NCI-H69 (cell line): ENCODE results near the gene ACAN.

Experiments used
- DNase-seq: peaks from one replicate; lab custom pipeline; 2025; lab: John Stamatoyannopoulos, UW

ACAN gene

DNA sequence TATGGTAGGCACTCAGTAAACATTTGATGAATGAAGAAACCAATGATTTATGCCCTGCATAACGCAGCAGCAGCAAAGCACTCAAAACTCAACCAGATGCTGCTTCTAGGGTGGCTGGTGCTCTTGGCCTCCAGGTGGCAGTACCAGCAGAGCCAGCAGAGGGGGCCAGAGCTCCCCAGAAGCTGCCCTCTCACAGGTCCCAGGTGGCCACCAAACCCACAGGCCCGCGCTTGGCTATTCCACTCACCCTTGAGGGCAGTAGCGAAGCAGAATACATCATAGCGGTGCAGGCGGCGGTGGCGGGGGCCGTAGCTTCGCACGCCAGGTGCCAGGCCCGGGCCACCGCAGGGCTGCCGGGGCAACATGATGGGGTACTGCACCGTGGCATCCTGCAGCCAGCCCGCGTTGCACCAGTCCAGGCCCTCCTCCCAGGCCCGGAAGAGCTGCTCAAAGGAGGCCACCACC, 75.5 kb downstream of the ACAN start:
- peak; percentile 48 for DNase-seq

DNA sequence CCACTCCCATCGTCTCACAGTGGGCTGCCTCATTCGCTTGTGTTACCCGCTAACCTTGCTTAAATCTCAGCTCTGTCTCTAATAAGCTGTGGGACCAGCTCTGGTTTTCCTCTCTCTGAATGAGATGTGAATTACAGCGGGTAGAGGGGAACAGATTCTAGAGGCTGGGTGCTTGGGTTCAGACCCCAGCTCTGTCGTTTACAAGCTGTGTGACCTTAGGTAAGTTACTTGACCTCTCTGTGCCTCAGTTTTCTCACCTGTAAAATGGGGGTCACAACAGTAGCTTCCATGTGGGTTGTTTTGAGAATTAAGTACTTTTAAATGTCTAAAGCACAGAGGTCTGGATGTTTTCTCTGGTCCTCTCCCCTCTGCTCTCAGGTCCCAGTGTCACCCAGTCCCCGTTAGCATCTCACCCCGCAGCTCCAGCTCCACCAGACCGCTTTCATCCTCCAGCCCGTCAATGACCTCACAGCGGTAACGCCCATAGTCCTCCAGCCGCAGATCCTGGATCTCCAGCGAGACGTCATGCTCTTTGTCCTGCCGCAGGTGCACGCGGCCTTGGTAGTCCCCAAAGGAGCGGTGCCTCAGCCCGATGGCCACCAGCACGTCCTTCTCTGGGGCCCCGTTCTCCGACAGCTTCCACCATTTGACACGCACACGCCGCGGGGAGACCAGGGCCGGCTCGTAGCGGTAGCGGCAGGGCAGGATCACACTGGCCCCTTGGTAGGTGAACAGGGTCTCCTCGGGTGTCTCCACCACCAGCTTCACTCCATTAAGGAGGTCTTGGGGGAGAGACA, 77.9 kb downstream of the ACAN start:
- no peak for DNase-seq

DNA sequence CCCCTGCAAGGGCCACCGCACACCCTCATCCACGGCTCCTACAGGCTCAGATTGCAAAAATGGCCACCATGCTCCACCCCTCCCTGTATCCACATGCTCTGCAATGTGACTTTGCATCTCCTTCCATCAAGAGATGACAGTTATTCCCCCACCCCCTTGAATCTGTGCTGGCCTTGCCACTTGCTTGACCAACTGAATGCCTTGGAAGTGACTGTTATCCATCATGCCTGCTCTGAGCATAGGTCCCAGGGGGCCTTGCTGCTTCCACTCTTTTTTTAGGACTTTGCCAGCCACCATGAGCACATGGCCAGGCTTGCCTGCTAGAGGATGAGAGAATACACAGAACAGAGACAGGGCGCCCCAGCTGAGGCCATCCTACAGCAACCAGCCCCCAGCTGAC, 78.5 kb downstream of the ACAN start:
- DNase-seq = no peak

DNA sequence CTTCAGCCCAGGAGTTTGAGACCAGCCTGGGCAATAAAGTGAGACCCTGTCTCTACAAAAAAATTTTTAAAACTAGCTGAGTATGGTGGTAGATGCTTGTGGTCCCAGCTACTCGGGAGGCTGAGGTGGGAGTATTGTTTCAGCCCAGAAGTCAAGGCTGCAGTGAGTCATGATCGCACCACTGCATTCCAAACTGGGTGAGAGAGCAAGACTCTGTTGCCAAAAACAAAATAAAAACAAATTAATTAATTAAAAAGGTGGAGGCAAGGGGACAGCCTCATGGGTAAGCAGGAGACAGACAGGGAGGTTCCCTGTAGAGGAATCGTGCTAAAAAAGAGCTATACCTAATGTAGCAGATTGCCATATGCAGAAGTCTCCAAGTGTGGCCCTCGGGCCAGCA, 79.5 kb downstream of the ACAN start:
- DNase-seq = no peak

DNA sequence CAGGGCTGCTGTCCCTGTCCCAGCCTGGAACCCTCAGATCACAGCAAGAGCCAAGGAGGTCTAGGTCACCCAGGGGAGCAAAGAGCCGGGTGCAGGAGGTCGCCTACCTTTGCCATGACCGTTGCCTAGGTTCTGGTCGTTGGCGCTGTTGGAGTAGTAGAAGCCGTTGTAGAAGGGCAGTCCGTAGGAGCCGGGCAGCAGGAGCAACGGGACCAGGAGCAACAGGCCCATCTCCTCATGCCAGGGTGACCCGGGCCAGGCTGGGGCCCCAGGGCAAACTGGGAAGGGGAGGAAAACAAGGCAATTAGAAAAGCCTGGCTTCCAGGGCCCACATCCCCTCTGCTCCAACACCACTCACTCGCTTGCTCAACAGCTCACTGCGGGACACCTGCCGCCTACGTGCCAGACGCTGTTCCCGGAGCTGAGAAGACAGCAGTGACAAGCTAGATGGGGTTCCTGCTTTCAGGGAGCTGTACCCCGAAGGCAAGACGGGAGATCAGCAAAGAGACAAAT, 83.9 kb downstream of the ACAN start:
- no peak for DNase-seq

DNA sequence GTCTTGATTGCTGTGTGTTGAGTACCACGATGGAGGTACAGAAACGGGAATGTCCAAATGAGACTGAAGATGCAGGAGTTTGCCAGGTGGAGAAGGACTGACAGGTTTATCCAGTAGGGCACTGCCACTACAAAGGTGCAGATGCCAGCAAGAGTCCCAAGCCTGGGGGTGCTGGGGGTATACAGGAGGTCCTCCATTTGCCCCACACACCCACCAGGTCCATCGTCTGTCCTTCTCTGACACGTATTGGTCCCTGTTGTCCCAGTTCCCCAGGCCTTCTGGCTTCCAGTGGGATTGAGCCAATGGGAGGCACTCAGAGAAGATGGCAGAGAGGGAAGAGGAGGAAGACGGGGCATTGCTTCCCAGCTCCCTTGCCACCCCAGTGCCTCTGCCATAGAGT, 85.5 kb downstream of the ACAN start:
- DNase-seq = no peak

DNA sequence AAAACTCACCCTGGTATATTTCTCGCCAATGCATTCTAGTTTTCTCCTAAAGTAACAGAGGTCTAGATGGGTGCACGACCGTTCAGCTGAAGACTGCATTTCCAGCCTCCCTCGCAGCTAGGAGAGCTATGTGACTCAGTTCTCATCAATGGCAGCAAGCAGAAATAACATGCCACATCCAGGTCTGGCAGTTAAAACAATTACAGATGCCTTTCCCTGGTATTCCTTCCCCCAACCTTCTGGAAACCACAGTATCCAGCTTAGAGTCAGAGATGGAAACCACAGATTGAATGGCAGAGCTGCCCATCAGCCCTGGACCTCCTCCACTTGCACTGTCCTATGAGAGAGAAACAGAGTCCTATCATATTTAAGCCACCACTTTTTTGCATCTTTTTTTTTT, 87.3 kb downstream of the ACAN start:
- DNase-seq = no peak

DNA sequence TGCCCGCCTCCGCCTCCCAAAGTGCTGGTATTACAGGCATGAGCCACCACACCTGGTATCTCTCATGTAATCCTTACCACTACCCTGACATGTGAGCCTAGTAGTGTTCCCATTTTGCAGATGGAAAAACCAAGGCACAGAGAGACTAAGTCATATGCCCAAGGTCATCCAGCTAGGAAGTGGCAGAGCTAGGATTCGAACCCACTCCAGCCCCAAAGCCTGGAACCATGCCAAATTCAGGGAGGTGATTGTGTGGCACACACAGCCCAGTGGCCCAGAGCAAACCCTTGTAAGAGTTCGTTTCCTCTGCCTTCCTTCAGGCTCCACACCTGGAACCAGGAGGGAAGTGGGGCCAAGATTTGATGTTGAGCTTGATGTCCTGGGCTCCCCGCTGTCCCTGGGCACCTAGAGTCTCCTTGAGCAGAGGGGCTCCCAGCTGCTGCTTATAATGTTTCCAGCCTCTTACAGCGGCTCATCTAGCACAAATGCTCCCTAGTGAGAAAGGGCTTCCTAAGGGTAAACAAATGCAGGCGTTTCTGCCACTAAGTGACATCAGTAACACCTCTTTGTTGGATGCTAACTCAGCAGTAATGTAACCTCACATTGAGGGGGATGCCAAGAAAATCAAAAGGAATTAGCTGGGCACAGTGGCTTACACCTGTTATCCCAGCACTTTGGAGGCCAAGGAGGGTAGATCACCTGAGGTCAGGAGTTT, 88.5 kb downstream of the ACAN start:
- no peak for DNase-seq

DNA sequence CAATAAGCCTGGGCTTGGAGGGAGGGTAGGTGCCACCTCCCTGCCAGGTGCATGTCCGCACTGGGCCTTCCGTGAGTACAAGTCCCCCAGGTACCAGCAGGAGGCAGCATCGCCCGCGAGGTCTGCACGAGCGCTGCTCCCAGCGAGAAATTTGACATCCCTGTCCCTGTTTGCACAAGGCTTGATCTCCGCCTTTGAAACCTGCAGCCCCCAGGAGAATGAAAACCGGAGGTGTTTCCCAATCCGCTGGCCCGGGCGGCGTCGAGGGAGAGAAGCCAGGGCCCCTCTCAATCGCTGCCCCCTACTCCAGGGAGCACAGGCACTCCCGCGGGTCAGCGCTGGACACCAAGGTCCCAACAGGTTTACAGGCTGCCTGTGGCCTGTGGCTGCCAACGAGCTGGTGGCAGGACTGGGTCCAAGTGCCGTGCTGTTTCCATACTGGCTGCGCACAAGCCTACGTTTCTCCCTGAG, 91.1 kb downstream of the ACAN start:
- DNase-seq = peak; percentile 40

DNA sequence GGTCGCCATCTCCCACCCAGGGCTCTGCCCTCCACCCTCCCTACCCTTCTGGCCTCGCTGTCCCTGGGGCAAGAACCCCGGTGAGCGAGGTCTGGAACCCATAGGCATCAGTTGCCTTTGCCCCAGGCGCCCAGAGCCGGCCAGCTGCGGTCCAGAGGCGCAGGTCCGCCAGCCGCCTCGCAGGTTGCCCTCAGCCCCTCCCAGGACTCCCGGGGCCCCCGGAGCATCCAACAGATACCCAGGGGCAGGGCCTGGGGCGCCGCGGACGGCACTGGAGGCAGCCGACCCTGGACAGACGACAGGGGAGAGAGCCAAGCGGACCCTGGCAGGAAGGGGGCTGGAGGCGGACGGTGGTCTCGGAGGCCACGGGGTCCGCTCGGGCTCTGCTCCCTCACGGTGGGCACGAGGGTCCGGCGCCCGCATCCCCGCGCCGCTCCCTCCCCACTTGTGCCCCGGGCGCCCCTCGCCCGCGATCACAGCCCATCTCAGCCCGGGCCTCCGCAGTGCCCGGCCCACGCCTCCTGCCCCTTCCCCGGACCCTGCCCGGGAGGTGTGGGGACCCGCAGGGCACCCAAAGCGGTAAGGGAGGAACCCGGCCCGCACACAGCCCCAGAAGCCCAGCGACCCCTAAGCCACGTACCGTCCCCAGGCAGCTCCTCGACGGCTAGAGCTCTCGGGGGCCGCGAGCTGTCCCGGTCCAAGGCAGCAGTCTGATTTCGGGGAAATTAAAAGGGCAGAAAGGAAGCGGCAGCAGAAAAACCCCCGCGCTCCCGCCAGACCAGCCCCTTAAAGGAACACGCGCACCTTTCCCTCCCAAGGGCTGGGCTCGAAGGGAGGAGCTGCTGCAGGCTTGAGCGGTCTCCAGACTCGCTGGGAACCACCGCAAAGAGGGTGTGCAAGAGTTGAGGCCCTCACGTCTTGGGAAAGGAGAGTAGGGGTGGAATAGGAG, 91.9 kb downstream of the ACAN start, which contains the start of gene HAPLN3:
TSS of gene HAPLN3 (minus strand) at position 726 of the 949 bp plus-strand sequence. CDS start 8,246 bp downstream, outside the sequence.
- DNase-seq = no peak

DNA sequence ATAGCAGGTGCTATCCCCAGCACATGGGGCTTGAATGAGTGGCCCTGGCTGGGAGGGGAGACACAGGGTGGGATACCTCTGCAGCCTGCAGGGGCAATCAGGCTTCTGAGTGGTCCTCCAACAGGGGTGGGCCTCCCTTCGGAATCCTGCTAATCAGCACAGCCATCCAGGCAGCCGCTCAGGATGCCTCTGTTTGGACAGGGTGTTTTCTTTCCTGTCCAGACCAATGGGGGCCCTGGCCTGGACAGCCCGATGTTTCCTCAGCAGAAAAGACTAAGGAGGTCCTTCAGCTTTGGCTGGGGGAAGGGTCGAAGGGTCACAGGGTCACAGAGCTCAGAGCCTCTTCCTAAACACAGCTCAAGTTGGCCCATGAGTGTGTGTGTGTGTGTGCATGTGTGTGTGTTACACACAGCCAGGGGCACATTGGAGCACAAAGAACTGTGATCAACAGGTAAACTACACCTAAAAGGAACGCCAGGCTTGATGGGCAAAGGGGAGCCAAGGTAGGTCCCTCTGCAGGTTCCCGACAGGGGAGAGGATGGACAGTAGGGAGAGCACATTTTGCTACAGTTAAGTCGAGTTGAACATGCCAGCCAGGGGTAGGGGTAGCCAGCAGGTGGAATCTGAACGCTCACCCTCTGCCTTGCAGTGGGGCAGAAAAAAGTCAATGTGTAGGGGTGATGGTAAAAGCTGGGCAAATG, 93.2 kb downstream of the ACAN start:
- DNase-seq = no peak

DNA sequence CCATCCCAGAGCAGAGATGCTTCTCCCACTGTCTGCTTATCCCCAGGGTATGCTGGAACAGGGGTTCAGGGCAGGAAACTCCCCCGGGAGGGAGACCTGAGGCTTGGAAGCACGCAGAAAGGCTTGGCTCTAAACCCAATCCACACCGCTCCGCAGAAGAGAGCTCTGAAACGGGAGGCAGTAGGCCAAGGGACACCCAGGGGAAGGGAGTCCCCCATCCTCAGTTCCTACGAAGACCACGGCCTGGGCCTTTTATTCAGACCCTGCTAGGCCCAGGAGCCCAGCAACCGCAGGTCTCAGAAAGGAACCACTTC, 93.9 kb downstream of the ACAN start:
- no peak for DNase-seq

DNA sequence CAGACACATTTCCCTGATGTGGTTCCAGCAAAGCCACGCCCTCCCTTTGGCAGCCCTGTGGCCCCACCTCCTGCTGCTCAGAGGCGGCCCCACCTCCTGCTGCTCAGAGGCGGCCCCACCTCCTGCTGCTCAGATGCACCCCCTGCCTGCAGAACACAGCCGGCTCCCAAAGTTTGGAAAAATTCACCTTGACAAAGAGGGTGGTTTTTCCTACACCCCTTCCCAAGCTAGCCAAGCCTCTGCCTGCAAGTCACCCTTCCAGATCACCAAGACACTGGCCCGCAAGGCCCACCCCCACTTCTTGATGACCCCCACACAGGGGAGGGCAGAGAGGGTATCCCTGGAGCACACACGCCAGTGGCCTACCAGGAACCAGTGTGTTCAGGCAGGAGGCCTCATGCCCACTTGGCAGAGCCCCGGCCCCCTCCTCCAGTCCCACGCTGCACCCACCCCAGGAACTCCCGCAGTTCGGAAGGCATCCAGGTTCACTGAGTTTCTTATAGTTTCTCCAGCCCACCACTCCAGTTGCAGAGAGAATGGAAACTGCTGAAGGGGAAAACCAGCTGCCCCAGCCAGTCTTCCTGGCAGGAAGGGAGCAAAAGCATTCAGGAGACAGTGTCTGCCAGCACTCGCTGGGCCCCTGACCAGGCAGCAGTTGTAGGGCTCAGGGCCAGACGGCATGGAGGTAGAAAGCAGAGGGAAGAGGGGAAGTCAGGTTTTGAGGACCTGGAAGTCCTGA, 94.4 kb downstream of the ACAN start:
- DNase-seq = no peak

DNA sequence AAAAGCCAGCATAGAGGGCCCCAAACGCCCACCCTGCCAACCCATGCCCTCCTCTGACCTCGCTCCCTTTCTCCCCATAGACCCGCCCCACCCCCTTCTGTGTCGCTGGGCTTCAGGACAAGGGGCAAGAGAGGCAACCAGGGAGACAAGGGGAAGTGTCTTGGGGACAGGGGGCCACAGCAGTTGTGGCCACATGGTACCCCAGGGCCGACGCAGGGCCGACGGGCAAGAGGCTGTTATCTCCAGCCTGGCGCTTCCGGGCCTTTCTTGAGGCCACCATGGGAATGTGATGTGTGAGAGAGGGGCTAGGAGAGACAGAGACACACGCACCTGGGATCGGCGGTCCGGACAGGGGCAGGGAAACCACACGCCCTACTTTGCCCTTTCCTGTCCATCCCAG, 95.5 kb downstream of the ACAN start:
- no peak for DNase-seq

DNA sequence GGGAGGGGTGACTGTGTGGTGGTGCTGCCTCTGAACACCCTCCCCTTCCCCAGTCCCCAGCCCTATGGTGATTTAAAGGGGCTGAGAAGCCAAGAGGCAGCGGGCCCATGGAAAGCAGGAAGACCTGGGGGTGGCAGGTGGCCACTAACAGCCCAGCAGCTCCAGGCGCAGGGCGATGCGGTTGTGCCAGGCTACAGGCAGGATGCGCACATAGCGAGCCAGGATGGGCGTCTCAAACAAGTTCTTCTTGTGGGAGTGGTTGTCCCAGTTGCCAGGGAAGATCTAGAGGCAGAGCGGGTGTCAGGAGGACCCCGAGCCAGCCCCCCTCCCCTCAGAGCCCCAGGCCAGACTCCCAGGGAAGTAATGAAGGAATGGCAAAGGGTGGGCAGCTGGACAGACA, 96.0 kb downstream of the ACAN start:
- no peak for DNase-seq

DNA sequence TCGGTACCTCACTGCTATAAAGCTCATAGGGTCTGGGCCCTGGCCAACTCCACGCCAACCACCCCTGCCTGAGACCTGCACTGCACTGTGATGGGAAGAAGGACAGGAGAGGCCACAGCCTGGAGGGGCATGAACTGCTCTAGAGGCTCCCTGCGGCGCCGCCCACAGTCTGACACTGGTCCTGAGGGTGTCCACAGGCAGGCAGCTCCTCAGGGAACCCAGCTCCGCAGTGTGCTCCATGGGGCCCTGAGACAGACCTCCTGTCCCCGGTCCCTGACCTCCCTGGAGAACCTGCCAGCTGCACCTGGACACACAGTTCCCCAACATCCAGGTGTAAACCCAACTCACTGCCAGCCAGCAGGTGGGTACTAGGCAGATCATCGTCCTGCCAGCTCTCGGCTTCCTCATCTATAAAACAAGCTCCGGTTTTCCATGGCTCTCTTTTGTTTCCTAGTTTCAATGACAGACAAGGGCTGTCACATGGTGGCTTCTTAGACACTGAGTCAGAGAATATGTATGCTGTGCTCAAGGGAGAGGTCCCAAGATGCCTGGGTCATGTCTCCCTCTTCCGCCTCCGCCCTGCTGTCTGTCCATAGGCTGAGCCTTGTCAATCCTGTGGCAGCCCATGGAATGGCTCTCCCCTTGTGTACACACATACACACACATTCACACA, 97.2 kb downstream of the ACAN start:
- DNase-seq = no peak

DNA sequence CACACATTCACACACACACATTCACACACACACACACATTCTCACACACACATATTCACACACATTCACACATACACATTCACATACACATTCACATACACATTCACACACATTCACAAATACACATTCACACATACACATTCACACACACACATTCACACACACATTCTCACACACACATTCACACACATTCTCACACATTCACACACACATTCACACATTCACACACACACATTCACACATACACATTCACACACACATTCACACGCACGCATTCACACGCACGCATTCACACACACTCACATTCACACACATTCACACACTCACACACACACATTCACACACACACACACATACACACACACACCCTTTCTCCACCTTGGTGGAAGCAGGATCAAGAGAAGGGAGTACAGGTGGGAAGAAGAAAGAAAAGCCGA, 97.8 kb downstream of the ACAN start:
- no peak for DNase-seq

DNA sequence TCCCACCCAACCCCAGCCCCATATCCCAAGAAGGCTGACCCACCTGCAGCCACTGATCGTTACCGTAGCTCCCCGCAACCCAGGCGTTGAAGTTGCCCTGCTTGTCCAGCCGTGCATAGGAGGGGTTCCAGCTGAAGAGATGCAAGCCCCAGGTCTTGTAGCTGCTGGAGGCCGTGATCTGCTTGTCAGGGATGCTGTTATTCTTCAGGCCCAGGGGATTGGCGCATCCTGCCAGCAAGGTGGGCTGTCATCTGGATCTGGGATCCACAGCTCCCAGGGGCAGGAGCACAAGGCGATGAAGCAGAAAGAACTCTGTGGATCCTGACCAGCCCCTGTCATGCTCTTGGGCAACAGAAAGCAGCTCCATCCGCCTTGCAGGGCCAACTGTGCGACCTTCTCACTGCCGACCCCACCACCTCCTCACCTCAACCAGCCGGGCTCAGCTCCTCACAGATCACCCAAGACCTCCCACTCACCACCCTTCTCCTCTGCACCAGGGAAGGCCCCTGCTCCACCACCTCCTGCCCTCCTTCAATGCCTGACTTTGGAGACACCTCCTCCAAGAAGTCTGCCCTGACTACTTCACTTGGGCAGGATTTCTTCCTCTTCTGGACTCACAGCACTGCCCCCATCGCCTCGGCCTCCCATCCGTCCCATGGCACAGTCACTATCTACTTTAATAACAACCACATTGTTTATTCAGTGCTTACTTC, 98.4 kb downstream of the ACAN start:
- DNase-seq = no peak

DNA sequence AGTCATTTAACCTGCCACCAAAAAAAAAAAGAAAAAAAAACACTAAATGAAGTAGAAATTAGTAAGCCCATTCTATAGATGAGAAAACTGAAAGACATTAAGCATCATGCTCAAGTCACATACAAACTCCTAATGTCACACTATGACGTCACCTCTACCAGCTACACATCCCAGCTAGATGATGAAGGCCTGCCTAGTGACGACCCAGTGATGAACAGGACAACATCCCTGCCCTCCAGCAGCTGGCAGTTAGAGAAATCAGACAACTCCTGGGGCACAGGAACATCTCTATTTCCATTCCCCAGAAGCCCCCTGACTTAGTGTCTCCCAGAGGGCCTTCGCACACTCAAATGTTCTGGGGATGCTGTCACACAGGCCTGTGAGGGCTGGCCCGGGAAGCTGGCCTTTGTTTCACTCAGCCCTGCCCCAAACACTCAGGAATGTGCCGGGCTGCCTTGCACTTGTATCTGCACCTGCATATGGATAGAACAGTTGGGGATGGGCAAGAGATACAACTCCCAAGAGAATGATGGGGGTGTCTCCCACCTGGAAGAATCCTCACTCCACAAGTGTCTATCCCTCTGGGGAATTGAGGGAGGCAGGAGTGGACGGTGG, 99.1 kb downstream of the ACAN start:
- no peak for DNase-seq
